C4-2B (cell line): ENCODE results near the gene SCYL3.
"Not testable (repeated sequence)": the region's sequence is repeated elsewhere in the genome, so short reads cannot be mapped to it uniquely, and the experiment has no call there.

ENCODE experiments used
- H3K27ac ChIP-seq: fragments of 450-650 bp; 2 replicates; pipeline ENCODE4 v1.5.1; 2017
- ZFX ChIP-seq: fragments of 450-650 bp; IDR thresholded peaks from 2 replicates; pipeline ENCODE4 v1.6.1; 2017
- TF ChIP-seq, protein P1 (sequence below): fragments of 450-650 bp; conservative IDR thresholded peaks from 2 replicates; pipeline ENCODE4 v1.5.1; 2017; ENCODE audit warnings: mild to moderate bottlenecking

The SCYL3 gene

GRCh38 chr1:169829671-169830070 is 64.0 kb downstream of the SCYL3 start:
- no peak for TF ChIP-seq ZFX
- TF ChIP-seq, protein P1, sequence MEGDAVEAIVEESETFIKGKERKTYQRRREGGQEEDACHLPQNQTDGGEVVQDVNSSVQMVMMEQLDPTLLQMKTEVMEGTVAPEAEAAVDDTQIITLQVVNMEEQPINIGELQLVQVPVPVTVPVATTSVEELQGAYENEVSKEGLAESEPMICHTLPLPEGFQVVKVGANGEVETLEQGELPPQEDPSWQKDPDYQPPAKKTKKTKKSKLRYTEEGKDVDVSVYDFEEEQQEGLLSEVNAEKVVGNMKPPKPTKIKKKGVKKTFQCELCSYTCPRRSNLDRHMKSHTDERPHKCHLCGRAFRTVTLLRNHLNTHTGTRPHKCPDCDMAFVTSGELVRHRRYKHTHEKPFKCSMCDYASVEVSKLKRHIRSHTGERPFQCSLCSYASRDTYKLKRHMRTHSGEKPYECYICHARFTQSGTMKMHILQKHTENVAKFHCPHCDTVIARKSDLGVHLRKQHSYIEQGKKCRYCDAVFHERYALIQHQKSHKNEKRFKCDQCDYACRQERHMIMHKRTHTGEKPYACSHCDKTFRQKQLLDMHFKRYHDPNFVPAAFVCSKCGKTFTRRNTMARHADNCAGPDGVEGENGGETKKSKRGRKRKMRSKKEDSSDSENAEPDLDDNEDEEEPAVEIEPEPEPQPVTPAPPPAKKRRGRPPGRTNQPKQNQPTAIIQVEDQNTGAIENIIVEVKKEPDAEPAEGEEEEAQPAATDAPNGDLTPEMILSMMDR = no peak
- H3K27ac ChIP-seq = no peak overlapping the region

DNA sequence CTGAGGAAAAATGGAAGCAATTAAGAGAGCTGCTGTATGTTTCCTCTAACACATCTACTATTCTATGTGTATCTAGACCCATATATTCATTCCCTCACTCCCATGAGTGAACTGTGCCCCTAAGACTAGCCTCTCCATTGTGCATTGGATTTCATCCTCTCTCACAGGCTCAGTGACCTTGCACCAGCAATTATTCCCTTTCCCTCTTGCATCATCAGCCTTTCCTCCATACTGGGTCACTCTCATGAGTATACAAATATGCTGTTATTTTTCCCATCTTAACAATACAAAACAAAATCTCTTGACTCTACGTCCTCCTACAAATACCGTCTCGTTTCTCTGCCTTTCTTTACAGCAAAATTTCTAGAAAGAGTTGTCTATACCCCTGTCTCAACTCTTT is 69.5 kb downstream of the SCYL3 start:
- no peak overlapping the region for H3K27ac ChIP-seq
- TF ChIP-seq ZFX = no peak
- TF ChIP-seq, protein P1 = no peak

GRCh38 chr1:169821500-169821899 is 72.2 kb downstream of the SCYL3 start:
- H3K27ac ChIP-seq = no peak overlapping the region
- no peak for TF ChIP-seq ZFX
- TF ChIP-seq, protein P1 = no peak

DNA sequence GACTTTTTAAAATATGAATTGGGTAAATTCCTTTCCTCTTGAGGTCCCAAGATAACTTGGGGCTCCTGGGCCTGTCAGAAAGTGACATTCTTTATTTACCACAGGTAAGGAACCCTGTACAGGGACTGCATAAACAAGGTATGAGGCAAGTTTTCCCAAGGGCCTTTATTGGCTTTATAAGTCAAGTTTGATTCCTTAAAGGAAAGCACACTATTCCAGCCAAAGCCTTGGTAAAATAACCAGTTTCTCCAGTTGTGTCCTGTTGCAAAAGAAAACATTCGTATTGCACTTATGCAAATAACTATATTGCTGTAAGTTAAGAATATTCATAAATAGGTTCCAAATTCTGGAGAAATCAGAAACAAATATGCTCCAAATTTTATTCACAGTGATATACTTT is 77.1 kb downstream of the SCYL3 start:
- TF ChIP-seq, protein P1 = no peak
- TF ChIP-seq ZFX = no peak
- H3K27ac ChIP-seq = no peak overlapping the region

- no peak overlapping the region for H3K27ac ChIP-seq
- no peak for TF ChIP-seq ZFX
- TF ChIP-seq, protein P1 = no peak
Observed at GRCh38 chr1:169814265-169814664, 79.4 kb downstream of the SCYL3 start.

DNA sequence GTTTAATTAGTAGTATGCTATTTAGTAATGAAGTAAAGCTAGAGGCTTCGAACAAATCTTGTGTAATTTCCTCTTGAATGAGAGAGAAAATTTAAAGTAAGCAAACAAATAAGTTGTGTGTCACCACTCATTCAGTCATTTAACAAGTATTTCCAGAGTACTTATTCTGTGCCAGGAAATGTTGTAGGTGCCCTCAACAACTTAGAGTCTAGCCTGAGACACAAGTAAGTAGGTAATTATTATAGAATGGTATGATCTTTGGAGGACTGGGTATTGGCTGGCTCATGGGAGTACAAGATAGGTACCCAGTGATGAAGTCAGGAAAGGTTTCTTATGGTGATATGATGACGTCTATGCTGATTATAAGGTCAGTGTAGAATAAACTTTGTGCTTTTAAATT is 81.6 kb downstream of the SCYL3 start:
- no peak for TF ChIP-seq ZFX
- TF ChIP-seq, protein P1 = no peak
- no peak overlapping the region for H3K27ac ChIP-seq

- not testable (repeated sequence) for H3K27ac ChIP-seq
Observed at GRCh38 chr1:169811418-169812035, 82.2 kb downstream of the SCYL3 start.

- TF ChIP-seq, protein P1 = peak; percentile 82
- no peak for TF ChIP-seq ZFX
Observed at GRCh38 chr1:169809370-169810095, 84.2 kb downstream of the SCYL3 start.

More at GRCh38 chr1:169809370-169810095, 84.2 kb downstream of the SCYL3 start:
- H3K27ac ChIP-seq = no peak overlapping the region
